Cerebellar cortex (tissue), 1 donor: ENCODE measurements around the gene LGALS3.

ENCODE experiments used
- DNase-seq: peaks from one replicate; pipeline ENCODE4 v3.0.0-alpha.2; 2015; ENCODE audit warnings: low spot score

LGALS3 gene

DNA sequence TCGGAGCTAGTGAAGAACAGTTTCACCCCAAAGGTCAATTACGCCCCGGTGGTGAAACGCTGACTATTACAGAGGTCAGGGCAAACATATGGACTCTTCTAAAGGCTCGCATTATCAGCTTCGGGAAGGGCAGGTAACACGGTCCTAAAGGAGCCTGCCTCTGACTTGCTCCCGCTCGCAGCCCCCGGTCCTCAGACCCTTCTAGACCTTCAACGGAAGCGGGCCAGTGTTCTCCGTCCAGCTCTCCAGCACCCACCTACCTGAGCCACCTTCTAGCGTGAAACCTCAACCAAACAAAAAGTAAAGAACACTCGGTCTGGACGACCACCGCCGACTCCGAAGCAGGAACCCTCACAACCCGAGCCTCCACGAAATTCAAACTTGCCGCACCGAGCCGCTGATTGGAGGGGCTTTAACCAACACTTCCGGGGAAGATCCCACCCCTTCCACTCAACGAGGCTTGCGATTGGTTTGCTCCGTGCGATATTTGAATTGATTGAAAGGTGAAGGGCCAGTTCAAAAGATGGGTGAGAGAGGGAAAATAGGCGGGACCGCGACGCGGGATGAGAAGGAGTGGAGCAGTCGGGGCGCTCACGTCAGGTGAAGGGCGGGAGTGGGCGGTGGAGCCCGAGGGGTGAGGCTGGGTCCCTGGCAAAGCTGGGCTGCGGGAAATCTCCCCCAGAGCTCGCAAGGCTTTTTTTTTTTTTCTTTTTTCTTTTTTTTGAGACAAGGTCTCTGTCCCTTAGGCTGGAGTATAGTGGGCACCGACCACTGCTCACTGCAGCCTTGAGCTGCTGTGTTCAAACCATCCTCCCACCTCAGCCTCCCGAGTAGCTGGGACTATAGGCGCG is 62.4 kb downstream of the LGALS3 start, which contains the start of gene DLGAP5:
Gene DLGAP5 (minus strand): TSS at position 383 of the 851 bp plus-strand sequence. CDS start 2,406 bp downstream, outside the sequence.
- peak; percentile 99 for DNase-seq

DNA sequence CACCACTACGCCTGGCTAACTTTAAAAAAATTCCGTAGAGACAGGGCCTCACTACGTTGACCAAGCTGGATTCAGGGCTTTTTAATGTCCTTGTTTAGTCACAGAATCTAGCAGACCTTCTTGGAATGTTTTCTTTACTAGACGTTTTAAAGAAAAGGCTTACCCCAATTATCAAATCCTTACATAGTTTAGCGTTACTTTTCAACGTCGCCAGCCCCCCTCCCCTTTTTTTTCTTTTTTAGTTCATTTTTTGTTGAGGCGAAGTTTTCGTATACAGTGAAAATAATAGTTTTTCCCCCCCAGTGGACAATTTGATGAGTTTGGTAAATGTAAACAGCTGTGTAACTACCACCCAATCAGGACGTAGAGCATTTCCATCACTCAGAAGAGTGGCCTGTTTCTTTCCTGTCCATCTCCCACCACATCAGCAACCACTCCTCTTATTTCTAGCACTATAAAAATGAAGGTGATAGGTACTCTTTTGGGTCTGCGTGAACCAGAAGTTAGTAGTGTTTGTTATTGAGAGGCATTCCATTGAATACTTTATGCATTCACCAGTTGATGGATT is 63.1 kb downstream of the LGALS3 start:
- DNase-seq = no peak

DNA sequence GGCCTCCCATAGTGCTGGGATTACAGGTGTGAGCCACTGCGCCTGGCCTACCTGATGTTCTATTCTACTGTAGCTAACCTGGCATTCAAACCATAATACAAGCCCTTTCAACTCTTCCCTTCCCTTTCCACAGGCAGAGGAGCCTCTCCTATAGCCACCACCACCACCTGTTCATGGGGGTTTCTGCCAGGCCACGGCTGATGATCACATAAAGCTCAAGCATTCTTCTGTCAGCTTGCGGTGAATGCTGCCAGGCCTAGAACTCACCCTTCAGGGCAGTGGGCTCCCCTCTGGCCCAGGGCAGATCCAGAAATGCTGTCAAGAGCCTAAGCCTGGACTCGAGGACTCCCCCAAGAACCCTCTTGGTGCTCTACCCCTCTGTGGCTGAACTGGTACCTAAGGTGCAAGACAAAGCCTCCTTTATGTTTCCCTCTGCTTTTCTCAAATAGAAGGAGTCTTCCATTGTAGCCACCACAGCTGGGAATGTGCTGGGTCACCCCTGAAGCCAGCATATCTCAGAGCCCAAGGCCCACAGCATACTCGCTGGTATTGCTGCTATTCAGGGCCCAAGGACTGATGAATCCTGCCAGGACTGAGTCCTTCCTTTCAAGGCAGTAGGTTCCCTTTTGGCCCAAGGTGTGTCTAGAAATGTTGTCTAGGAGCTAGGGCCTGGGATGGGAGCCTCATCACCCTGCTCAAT is 65.8 kb downstream of the LGALS3 start:
- DNase-seq = no peak
